ENCODE measurements around the gene ARHGAP42.
"Not testable (repeated sequence)": the region's sequence is repeated elsewhere in the genome, so short reads cannot be mapped to it uniquely, and the experiment has no call there.

The ARHGAP42 gene

DNA sequence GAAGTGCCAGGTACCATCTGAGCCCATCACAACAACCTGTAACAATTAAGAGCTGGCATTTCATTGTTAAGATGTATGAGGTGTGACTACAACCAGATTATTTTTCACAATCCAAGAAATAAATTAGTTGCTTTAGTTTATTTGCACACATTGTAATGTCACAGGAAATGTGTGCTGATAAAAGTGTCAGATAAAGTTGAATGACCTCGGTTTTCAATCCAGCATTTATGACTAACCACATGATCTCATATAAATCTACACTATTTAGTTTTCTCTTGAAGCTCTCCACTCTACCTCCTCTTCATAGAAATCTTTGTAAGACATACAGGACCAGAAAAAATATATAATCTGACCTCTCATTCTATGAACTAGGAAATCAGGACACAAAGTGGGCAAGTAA lies 276.3 kb downstream of the ARHGAP42 start:
- no peak for DNase-seq (ENCODE audit: low read depth in 2 of 2)

DNA sequence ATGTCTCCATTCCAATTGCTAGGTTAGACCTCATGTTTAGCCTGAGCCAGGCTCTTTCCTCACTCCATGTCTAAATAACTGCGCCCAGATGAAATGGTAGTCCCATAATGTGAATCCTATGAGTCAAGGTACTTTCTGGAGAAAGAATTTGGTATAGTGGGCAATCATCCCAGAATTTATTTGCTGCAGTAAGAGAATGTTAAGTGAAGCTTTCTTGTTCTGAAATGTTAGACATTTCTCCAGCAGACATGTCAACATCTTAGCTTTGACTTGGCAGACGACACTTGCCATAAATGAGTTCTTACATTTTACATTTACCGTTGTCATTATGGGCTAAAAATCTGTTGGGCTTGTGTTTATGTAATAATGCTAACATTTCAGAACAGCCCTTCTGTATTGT lies 277.3 kb downstream of the ARHGAP42 start:
- DNase-seq (ENCODE audit: low read depth in 2 of 2): no peak

DNA sequence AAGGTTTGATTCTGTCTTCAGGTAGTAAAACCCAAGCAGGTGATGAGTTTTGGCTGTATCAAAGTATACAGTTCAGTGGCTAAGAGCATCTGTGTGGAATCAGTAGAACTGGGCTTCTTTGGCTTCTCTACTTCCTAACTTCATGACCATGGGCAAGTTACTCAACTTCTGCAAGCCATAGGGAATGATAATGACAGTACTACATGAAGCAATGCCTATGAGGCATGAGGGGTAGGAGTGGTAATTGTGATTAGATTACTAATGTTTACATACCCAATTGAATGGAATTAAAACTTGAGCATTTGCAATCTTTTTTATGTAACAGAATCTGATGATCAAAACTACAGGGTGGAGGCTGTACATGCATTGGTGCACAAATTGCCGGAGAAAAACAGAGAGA lies 278.3 kb downstream of the ARHGAP42 start:
- no peak for DNase-seq (ENCODE audit: low read depth in 2 of 2)

DNA sequence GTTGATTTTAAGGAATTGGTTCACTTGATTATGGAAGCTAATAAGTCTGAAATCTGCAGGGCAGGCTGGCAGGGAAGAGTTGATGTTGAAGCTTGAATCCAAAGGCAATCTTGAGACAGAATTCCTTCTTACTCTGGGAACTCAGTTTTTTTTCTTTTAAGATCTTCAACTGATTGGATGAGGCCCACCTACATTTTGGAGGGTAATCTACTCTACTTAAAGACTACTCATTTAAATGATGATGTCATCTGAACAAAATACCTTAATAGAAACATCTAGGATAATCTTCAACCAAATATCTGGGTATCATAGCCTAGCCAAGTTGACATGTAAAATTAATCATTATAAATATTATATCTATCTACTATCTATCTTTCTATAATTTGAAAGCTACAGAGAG lies 279.3 kb downstream of the ARHGAP42 start:
- no peak for DNase-seq (ENCODE audit: low read depth in 2 of 2)

DNA sequence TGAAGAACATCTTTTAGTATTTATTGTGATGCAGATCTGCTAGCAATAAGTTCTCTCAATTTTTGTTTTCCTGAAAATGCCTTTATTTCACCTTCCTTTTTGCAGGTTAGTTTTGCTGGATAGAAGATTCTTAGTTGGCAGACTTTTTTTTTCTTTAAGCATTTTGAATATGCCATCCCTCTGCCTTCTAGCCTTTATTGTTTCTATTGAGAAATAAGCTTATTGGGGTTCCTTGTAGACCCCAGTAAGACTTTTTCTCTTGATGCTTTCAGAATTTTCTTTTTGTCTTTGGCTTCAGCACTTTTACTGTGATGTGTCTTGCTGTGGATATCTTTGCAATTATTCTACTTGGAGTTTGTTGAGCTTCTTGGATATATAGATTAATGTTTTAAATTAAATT lies 281.9 kb downstream of the ARHGAP42 start:
- no peak for DNase-seq (ENCODE audit: low read depth in 2 of 2)

DNA sequence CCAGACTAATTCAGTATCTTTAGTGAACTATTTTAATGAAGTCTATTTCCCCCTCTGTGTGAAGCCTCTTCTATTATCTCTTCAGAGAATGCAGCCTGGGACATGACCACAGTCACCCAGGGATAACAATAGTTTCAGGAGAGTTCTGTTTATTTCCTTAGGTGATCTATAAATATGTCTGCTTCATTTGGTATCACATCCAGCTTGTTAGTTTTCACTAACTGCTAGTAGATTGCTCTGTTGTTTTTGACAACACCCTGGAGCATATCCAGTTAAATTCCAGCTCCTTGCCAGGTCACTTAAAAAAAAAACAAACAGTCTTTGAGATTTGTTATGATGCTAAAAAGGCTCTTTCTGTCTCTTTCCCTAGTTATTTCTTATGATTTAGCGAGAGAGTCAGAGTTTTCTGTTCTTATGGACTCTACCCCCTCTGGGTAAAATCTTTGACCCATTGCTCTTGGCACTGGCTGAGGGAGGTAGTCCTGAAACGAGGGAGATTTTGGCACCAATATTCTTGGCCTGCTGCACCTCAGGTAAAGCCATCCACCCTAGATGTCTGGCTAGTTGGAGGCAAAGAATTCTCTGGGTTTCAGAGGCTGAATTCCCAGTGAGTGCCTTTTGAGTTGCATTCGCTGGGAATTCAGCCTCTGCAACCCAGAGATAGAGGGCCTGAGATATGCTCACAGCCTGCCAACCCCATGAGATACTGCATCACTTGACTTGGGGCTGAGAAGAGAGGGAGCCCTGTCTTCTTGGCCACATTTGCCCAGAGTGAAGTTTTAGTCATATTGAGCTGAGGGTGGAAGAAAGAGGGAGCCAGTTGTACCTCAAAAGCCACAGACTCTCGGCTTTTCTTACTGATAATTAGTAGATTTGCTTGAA lies 283.4 kb downstream of the ARHGAP42 start:
- DNase-seq (ENCODE audit: low read depth in 2 of 2): no peak

DNA sequence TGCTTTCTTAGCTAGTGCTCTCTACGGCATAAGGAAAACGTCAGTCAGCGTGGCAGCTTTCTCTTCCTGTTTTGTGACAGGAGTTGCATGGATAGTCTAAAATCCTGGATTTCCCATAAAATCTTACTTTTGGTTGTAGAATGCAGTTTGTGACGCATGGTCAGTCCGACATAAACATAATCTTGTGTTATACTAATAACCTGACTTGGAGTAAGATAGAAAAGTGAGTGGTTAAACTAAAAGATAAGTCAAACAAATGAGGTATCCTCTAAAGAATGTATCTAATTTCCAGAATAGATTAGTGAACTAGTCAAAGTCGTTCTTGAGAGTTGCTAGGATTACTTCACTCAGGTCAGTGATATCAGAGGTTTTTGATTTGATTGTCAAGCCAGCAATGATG lies 285.0 kb downstream of the ARHGAP42 start:
- no peak for DNase-seq (ENCODE audit: low read depth in 2 of 2)

DNA sequence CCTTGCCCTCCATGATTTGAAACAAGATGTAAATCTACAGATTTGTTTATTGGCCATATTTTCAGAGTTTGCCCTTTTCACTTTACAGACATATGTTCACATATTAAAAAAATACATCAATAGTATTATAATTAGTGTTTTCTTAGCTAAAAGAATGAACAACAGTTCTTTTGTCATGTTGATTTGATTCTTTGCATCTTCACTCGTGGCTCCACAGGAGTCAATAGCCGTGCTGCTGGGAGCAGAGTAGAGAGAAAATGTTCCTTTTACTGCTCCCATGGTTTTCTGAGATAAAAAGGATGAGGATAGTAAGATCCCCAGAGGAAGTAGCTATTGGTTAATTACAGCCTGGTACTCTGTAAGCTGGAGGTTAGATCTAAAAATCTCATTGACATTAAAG lies 291.4 kb downstream of the ARHGAP42 start:
- DNase-seq (ENCODE audit: low read depth in 2 of 2): no peak

DNA sequence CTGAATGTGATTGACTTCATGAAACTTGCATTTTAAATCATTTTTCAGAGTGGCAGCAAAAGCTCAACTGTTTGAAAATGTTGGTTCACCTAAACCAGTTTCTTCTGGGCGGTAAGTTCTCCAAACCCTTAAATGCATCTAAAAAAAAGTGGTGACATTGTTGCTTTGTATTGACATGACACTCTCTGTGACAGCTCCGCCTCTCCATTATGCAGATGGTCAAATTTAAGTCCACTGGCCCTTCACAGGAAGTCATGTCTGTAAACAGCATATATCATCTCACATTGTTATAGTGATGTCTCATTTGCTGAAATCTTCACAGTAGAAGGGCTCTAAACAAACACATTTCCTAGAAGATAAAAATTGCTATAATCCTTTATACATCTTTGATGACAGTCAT lies 291.9 kb downstream of the ARHGAP42 start:
- DNase-seq (ENCODE audit: low read depth in 2 of 2): no peak

DNA sequence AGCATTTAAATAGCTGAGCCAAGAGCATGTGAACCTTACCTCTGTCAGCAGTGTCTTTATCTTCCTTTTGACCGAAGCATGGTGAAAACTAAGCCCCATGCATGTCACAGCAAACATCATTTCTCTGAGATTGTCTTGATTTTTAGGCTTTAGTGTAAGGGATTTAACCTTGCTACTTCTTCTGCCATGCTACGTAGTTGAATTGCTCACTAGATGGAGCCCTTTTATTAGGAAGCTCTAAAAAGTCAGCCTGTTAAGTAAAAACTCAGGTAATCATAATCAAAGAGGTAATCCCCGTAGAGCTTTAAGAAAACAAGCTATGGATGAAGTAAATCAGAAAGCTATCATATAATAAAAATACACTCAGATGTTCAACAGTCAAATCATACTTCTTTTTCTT lies 293.1 kb downstream of the ARHGAP42 start:
- no peak for DNase-seq (ENCODE audit: low read depth in 2 of 2)

DNA sequence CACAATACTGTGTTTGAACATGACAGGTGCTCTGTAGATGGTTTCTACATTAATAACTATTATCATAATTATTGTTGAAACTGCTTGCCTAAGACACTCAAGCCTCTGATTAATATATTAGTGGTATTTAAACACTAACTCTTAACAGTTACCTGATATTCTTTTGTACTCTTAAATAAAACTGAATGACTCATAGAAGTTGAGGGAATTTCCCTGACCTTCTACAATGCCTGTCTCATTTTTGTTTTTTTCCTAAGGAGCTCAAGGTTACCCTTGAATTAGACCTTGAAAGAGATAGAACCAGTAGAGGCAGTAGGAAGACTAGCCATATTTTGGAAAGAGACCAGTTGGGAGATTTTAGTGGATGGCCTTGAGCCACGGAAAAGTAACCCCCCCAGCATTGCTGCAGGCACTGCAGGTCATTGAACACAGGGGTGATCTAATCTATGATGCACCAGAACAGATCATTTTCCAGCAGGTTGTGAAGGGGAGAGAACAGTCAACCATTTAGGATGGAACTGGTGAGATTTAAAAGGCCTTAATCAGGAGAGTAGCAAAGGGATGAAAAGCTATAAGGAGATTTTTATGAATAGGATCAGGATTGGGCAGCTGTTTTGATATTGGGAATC lies 294.2 kb downstream of the ARHGAP42 start:
- DNase-seq (ENCODE audit: low read depth in 2 of 2): no peak

DNA sequence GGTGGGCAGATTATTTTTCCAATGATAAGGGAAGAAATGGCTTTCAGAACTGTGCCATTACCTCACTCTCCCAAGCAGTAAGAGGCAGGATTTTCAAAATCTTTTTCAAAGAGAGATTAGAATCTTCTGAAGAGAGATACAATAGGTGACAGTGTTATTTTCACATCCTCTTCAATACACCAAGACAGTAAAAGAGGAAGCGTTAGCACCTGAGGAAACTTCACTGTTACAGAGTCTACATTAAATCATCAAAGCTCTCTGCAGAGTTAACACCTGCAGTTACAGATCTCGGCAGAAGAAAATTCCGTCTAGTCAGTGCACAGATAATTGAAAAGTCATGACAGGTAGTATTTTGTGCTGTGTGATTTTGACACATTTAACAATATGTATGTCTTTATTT lies 297.6 kb downstream of the ARHGAP42 start:
- DNase-seq (ENCODE audit: low read depth in 2 of 2): no peak

DNA sequence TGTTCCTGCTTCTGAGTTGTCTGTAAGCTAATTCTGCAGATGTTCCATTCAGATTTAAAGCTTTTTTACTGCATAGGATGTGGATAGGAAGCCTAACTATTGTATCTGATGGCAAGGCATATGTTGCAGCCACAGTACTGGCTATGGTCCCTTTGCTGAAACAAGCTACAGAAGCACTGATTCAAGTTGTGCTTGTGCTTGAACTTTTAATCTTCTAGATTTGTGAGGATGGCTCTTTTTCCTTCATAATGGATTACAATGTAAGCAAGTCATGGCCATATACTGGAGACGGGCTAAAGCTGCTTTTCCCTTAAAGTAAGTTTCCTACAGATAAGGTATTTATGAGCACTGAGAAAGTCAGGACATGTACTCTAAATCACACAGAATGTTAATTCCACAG lies 303.8 kb downstream of the ARHGAP42 start:
- DNase-seq (ENCODE audit: low read depth in 2 of 2): no peak

DNA sequence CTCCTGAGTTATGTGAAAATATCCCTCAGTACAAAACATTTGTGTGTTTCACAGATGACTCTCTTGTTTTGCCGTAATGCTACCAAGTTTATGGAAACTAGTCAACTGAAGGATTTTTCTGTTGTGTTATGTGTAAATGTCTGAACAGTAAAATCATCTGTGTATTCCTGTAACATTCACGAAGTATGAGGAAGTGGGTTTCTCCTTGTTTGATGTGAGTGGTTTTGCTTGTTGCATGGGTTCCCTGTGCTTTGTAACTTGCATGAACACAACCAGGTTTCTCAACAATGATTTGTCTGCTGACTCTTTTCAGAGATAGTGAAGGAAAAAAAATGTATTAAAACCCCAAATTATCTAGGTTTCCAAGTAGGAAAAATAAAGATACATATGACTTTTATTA lies 304.5 kb downstream of the ARHGAP42 start:
- DNase-seq (ENCODE audit: low read depth in 2 of 2): no peak

DNA sequence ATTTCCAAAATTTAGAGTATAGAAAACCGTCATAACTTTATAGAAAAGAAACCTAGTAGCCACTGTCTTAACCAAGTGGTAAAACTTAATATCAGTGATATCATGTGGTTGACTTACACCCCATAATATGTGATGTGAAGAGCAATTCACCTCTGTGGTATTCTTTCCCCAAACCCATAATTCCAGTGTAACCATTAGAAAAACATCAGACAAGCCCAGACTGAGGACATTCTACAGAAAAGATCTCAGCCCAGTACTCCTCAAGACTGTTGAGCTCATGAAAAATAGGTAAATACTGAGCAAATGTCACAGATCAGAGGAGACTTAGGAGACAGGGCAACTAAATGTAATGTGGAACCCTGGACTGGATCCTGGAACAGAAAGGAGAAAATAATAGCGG lies 307.9 kb downstream of the ARHGAP42 start:
- DNase-seq (ENCODE audit: low read depth in 2 of 2): no peak

DNA sequence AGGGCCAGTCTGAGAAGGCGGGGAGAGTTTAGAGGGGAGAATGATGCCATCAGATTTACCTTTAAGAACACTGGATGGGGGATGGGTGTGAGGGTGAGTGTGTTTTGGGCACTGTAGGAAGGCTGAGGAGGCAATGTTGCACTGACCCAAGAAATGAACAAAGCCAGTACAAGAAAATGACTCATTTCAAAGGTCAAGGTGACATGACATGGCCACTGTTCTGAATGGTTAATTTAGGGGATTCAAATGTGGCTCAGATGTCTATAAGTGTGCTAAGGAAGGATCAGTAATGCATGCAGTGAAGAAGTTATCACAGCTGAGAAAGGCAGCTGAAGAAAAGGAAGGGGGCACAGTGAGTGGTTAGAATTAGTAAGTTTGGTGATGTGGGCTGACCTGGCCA lies 312.7 kb downstream of the ARHGAP42 start:
- no peak for DNase-seq (ENCODE audit: low read depth in 2 of 2)

DNA sequence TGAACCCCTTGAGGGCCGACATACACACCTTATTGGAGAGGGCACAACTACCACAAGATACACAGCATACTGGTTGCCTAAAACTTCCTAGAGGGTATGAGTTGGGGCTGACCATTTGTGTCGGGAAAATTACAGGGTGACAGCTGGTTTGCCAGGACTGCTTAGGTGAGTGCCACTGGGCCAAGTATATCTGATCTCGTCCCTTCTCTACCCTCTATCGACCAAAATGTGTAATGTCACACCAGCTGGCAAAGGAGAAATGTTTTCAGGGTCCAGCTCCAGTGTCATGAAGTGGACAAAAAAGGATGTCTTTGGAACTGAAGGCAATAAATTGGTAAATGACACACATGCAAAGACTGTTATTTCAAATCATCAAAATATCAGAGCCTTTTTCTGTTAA lies 316.4 kb downstream of the ARHGAP42 start:
- DNase-seq (ENCODE audit: low read depth in 2 of 2): no peak

DNA sequence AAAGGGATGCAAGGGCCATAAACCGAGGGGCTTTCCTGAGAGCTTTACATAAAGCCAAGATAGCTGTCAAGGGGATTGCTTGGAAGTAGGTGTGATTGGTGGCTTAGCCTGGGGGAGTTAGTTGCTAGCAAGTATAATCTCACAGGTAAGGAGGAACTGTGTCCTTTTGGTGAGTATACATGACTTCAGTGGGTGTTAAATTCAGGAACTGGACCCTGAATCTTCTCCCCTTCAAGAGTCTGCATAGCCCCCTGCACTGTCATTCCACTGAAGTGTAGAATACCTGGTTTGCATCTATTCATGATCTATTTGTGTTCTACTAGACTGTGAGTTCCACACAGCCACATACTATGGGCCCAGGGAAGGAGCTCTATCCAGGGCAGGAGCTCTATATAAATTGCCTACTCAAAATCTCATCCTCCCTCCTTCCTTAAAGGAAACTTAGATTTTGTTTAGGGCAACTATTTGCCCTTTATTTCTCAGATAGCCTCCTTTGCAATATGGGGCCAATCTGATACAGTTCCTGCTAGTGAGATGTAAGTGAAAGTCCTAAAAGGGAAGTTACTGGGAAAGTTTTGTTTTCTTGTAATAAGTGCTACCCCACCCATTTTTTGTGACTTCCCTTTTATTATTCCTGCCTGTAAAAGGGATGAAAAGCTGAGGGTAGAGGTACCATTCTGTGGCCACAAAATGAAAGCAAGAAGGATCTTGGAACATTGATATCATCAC lies 322.0 kb downstream of the ARHGAP42 start:
- no peak for DNase-seq (ENCODE audit: low read depth in 2 of 2)

DNA sequence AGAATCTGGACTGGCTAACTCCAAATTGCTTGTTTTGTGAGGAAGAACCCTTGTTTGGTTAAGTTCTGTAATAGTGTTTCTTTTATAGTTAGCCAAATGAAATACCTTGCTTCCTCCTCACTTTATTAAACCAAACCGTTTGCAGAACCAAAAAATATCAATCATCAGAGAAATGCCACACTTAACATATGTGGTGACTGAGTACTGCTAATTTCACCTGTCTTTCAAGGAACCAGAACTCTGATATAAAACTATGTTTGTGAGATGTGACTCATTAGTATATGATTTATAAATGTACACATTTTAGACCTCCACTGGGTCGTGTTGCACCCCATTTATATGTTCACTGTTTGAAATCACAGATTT lies 322.6 kb downstream of the ARHGAP42 start:
- no peak for DNase-seq (ENCODE audit: low read depth in 2 of 2)

DNA sequence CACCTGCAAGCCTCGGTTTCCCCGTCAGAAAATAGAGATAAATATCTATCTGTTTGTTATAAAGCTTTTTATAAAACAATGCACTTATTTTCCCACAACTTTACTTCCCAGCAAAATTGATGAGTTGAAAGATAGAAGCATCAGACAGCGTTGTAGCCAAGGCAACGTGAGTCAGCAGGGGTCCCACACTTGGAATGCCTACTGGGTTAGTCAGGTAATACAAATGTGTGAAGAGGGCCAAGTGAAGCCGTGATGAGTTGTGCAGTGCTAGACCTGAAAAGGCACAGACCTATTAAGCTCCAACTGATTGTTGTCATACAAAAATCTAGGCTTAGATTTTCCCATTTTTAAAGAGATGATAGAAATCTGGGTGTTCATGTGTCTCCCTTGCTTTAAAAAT lies 323.8 kb downstream of the ARHGAP42 start:
- no peak for DNase-seq (ENCODE audit: low read depth in 2 of 2)

DNA sequence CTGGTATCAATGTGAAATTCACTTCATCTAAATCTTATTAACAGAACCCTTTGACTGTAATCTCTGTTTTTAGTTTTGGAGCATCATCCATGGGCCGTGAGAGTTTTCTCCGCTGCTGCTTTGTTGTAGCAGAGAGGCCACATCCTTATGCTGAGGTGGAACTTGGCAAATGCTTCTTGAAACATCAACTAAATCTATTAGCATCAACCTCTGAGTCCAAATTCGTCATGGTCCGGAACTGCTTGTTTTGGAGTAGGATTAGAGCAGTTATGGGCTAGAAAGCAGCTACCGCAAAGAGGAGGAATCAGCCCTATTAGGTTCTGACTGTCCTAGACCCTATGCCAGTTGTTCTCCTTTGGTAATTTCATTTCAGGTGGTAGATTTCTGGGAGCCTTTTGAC lies 324.8 kb downstream of the ARHGAP42 start:
- DNase-seq (ENCODE audit: low read depth in 2 of 2): no peak

DNA sequence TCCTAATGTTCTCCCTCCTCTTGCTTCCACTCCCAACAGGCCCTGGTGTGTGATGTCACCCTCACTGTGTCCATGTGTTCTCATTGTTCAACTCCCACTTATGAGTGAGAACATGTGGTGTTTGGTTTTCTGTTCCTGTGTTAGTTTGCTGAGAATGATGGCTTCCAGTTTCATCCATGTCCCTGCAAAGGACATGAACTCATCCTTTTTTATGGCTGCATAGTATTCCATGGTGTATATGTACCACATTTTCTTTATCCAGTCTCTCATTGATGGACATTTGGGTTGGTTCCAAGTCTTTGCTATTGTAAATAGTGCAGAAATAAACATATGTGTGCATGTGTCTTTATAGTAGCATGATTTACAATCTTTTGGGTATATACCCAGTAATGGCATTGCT lies 326.6 kb downstream of the ARHGAP42 start:
- DNase-seq (ENCODE audit: low read depth in 2 of 2): not testable (repeated sequence)

Data from stimulated activated CD4-positive, alpha-beta T cell treated with anti-CD3 and anti-CD28 coated beads, Interleukin-12 subunit alpha, Interleukin-12 subunit beta, amount 100 ng/mL, for 24 hours (primary cell).